Measurements from ENCODE around the gene PHOSPHO1.

The PHOSPHO1 gene

GRCh38 chr17:49218941-49219913, 11.4 kb downstream of the PHOSPHO1 start:
- DNase-seq (ENCODE audit: low read depth in 3 of 3), result no peak

GRCh38 chr17:49217651-49218413, 12.8 kb downstream of the PHOSPHO1 start:
- no peak for DNase-seq (ENCODE audit: low read depth in 3 of 3)

GRCh38 chr17:49216953-49217650, 13.5 kb downstream of the PHOSPHO1 start:
- DNase-seq (ENCODE audit: low read depth in 3 of 3), result no peak

GRCh38 chr17:49216482-49216881, 14.1 kb downstream of the PHOSPHO1 start:
- no peak for DNase-seq (ENCODE audit: low read depth in 3 of 3)

GRCh38 chr17:49214676-49215360, 15.8 kb downstream of the PHOSPHO1 start:
- no peak for DNase-seq (ENCODE audit: low read depth in 3 of 3)

GRCh38 chr17:49213847-49214246, 16.7 kb downstream of the PHOSPHO1 start:
- DNase-seq (ENCODE audit: low read depth in 3 of 3), result no peak

- no peak for DNase-seq (ENCODE audit: low read depth in 3 of 3)
These were observed 17.2 kb downstream of the PHOSPHO1 start for GRCh38 chr17:49213399-49213798.

- DNase-seq (ENCODE audit: low read depth in 3 of 3), result peak; percentile 38 to 66 (median 40)
These were observed 20.2 kb downstream of the PHOSPHO1 start, which contains the start of the genes ABI3 and GNGT2 for GRCh38 chr17:49210158-49211029. ABI3 (plus strand) TSS chr17:49210707; CDS start chr17:49210725, 18 bp downstream. GNGT2 (minus strand) TSS chr17:49210574; CDS start chr17:49207422, 3,152 bp downstream.

- DNase-seq (ENCODE audit: low read depth in 3 of 3), result no peak
These were observed 21.5 kb downstream of the PHOSPHO1 start for GRCh38 chr17:49209061-49209571.

- DNase-seq (ENCODE audit: low read depth in 3 of 3), result no peak
These were observed 26.1 kb downstream of the PHOSPHO1 start for GRCh38 chr17:49204516-49204915.

- DNase-seq (ENCODE audit: low read depth in 3 of 3), result no peak
These were observed 26.8 kb downstream of the PHOSPHO1 start for GRCh38 chr17:49203796-49204195.

GRCh38 chr17:49201481-49201927, 29.1 kb downstream of the PHOSPHO1 start:
- DNase-seq (ENCODE audit: low read depth in 3 of 3), result no peak

- no peak for DNase-seq (ENCODE audit: low read depth in 3 of 3)
These were observed 30.0 kb downstream of the PHOSPHO1 start for GRCh38 chr17:49200423-49201083.

- DNase-seq (ENCODE audit: low read depth in 3 of 3), result no peak
These were observed 32.4 kb downstream of the PHOSPHO1 start for GRCh38 chr17:49198211-49198610.

GRCh38 chr17:49197346-49197998, 33.1 kb downstream of the PHOSPHO1 start:
- no peak for DNase-seq (ENCODE audit: low read depth in 3 of 3)

- no peak for DNase-seq (ENCODE audit: low read depth in 3 of 3)
These were observed 34.1 kb downstream of the PHOSPHO1 start for GRCh38 chr17:49196520-49196919.

GRCh38 chr17:49195751-49196150, 34.8 kb downstream of the PHOSPHO1 start:
- no peak for DNase-seq (ENCODE audit: low read depth in 3 of 3)

GRCh38 chr17:49194297-49194607, 36.3 kb downstream of the PHOSPHO1 start:
- DNase-seq (ENCODE audit: low read depth in 3 of 3), result no peak
